Smooth muscle cell (in vitro differentiated cells): Measurements from ENCODE around the gene HMG20A. TPM values are rescaled to one million over a fixed set of nuclear protein-coding genes. Genes with fewer than 3 reads are reported as not detected.

Experiments used
- DNase-seq: peaks from one replicate; lab custom pipeline; 2025; ENCODE audit not compliant: unreplicated experiment; lab: John Stamatoyannopoulos, UW
- H2AFZ ChIP-seq: fragments of 200-600 bp; sonication (generic); 2 replicates; pipeline ENCODE4 v1.6.0; 2016; ENCODE audit warnings: antibody characterized with exemption, low read depth, mild to moderate bottlenecking
- H3F3A ChIP-seq: fragments of 200-600 bp; sonication (generic); 2 replicates; pipeline ENCODE4 v1.6.0; 2017; ENCODE audit warnings: antibody characterized with exemption, low read depth
- H3K27ac ChIP-seq: fragments of 200-600 bp; sonication (generic); 2 replicates; pipeline ENCODE4 v1.5.1; 2016; ENCODE audit warnings: low read depth, mild to moderate bottlenecking
- H3K27me3 ChIP-seq: fragments of 200-600 bp; sonication (generic); 2 replicates; pipeline ENCODE4 v1.6.1; 2016; ENCODE audit warnings: low read depth, mild to moderate bottlenecking
- H3K36me3 ChIP-seq: fragments of 200-600 bp; sonication (generic); 2 replicates; pipeline ENCODE4 v1.5.1; 2016; ENCODE audit warnings: low read depth
- H3K4me1 ChIP-seq: fragments of 200-600 bp; sonication (generic); 2 replicates; pipeline ENCODE4 v1.5.1; 2016; ENCODE audit warnings: low read depth
- H3K4me2 ChIP-seq: fragments of 200-600 bp; sonication (generic); 2 replicates; pipeline ENCODE4 v1.6.0; 2016; ENCODE audit warnings: mild to moderate bottlenecking
- H3K4me3 ChIP-seq: fragments of 200-600 bp; sonication (generic); 2 replicates; pipeline ENCODE4 v1.5.1; 2016; ENCODE audit warnings: mild to moderate bottlenecking
- H3K79me2 ChIP-seq: fragments of 200-600 bp; sonication (generic); 2 replicates; pipeline ENCODE4 v1.6.0; 2016; ENCODE audit warnings: low read depth, mild to moderate bottlenecking
- H3K9ac ChIP-seq: fragments of 200-600 bp; sonication (generic); 2 replicates; pipeline ENCODE4 v1.6.0; 2016; ENCODE audit warnings: low read depth
- H3K9me3 ChIP-seq: fragments of 200-600 bp; sonication (generic); replicated peaks from 2 replicates; pipeline ENCODE4 v1.5.1; 2016; ENCODE audit warnings: low read depth
- H4K20me1 ChIP-seq: fragments of 200-600 bp; sonication (generic); 2 replicates; pipeline ENCODE4 v1.6.0; 2016; ENCODE audit warnings: low read depth
- WGBS: methylation state at CpG from one replicate; pipeline ENCODE4 v1.1.7; 2016; ENCODE audit warnings: low lambda C conversion rate; 5-methylcytosine and 5-hydroxymethylcytosine counted together
- polyA plus RNA-seq: library from polyadenylated mRNA; unstranded; fragments of >200 nt; fragmentation: Nextera tagmentation; extraction: Ambion mirVana; gene quantifications from 2 replicates; pipeline ENCODE4 v1.2.1, GENCODE V29; 2016
- total RNA-seq: library from RNA; depleted of rRNA; stranded (reverse); fragments of >200 nt; gene quantifications from 2 replicates; pipeline ENCODE4 v1.2.3, GENCODE V29; 2014
- TF ChIP-seq, protein P1 (sequence below): fragments of 200-600 bp; sonication (generic); IDR thresholded peaks from 2 replicates; pipeline ENCODE4 v1.5.1; 2017; ENCODE audit warnings: borderline replicate concordance, mild to moderate bottlenecking, antibody characterized with exemption; ENCODE audit not compliant: insufficient read depth, poor library complexity, severe bottlenecking

HMG20A gene
- total and polyA plus RNA-seq, 2 experiments from 2014 or later, result 20.5 to 40.3 TPM

DNA sequence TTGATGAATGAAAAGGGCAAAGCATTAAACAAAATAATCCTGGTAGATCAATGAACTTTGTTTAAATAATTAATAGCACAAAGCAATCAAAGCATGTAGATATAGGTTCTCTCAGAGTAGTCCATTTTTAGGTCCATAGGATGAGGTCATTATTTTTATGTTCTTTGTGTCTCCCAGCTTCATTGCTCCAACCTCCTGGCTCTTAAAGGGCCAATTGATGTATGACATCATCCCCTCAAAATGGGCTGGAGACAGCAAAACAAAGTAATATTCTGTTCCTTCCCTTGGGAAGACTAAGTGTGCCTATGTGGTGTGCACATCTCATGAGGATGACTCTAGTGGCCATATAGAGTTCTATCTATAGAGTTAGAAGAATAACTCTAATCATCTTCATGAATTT lies 49.5 kb downstream of the HMG20A start:
- no peaks in the 10 kb centered on the region for H3K27me3 ChIP-seq
- no peak overlapping the region for H3K27ac ChIP-seq
- no peak for DNase-seq
- no peaks in the 10 kb centered on the region for H3K9me3 ChIP-seq
- H3F3A ChIP-seq, result no peaks in the 10 kb centered on the region
- TF ChIP-seq, protein P1, sequence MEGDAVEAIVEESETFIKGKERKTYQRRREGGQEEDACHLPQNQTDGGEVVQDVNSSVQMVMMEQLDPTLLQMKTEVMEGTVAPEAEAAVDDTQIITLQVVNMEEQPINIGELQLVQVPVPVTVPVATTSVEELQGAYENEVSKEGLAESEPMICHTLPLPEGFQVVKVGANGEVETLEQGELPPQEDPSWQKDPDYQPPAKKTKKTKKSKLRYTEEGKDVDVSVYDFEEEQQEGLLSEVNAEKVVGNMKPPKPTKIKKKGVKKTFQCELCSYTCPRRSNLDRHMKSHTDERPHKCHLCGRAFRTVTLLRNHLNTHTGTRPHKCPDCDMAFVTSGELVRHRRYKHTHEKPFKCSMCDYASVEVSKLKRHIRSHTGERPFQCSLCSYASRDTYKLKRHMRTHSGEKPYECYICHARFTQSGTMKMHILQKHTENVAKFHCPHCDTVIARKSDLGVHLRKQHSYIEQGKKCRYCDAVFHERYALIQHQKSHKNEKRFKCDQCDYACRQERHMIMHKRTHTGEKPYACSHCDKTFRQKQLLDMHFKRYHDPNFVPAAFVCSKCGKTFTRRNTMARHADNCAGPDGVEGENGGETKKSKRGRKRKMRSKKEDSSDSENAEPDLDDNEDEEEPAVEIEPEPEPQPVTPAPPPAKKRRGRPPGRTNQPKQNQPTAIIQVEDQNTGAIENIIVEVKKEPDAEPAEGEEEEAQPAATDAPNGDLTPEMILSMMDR, result no peak
- no peaks in the 10 kb centered on the region for H4K20me1 ChIP-seq
- H3K36me3 ChIP-seq, result peaks cover 15% of the 10 kb centered on the region
- no peak overlapping the region for H3K4me3 ChIP-seq
- H3K79me2 ChIP-seq, result no peaks in the 10 kb centered on the region
- no peak overlapping the region for H3K9ac ChIP-seq
- no peak overlapping the region for H2AFZ ChIP-seq
- no peaks in the 10 kb centered on the region for H3K4me1 ChIP-seq
- H3K4me2 ChIP-seq, result no peak overlapping the region

DNA sequence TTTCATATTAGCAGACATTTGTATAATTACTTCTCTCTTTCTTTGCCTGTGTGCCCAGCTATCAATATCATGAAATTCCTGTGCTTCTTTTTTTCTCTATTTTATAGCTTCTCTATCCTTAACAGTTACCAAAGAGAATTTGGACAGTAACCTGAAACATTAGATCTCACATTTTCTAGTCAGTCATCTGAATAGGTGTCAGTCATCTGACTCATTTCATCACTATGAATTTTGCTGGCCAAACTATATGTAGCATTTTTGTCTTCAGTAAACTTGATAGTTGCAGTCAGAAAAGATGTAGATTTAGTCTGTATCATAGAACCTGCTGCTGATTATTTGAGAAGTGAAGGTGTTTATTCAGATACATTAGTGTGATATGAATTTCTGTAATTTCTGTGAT lies 52.6 kb downstream of the HMG20A start:
- Histone ChIP-seq H3K4me2 (no peak overlapping the region), H4K20me1 (no peaks in the 10 kb centered on the region), H2AFZ (no peak overlapping the region), H3K4me3 (no peak overlapping the region), H3K79me2 (no peaks in the 10 kb centered on the region), H3K9ac (no peak overlapping the region), H3K27me3 (no peaks in the 10 kb centered on the region), H3K9me3 (no peaks in the 10 kb centered on the region), H3F3A (no peaks in the 10 kb centered on the region), H3K36me3 (peaks cover 2% of the 10 kb centered on the region), H3K27ac (no peak overlapping the region), H3K4me1 (no peaks in the 10 kb centered on the region)
- TF ChIP-seq, protein P1, result no peak
- DNase-seq, result no peak

DNA sequence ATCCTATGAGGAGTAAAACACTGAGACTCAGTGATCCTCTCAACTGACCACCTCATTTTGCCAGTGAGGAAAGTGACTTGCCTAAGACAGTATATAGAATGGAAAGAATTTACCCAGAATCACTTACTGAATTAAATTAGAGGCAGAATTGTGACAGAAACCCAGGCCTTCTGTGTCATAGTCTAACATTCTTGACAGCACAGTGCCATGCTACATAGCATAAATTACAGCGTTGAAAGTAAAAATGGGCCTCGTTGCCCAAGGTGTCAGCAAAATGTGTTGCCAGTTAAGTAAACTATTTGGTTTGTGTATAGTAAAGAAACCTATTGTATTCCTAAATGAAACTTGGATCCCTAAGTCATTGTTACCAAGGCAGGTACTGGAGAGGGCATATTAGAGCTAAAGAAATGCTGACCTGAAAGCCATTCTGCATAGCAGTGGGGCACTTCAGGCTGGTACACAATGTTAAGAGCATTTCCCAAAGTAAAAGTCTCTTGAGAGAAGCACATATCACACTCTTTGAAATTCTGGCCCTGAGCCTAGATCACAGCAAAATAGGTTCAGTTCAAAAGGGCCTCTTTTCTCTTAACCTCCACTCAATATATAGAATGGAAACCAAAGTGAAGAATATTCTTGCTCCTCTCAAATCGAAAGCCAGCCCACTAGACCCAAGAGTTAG lies 53.8 kb downstream of the HMG20A start:
- Histone ChIP-seq H3K9me3 (no peaks in the 10 kb centered on the region), H3K27me3 (no peaks in the 10 kb centered on the region), H3K4me2 (no peak overlapping the region), H4K20me1 (no peaks in the 10 kb centered on the region), H3K4me3 (no peak overlapping the region), H3F3A (no peaks in the 10 kb centered on the region), H3K9ac (no peak overlapping the region), H3K79me2 (no peaks in the 10 kb centered on the region), H2AFZ (no peak overlapping the region), H3K4me1 (no peaks in the 10 kb centered on the region), H3K27ac (no peak overlapping the region), H3K36me3 (peaks cover 2% of the 10 kb centered on the region)
- no peak for DNase-seq
- 94% methylated on average over 3 of the region's 3 CpGs for WGBS
- TF ChIP-seq, protein P1, result no peak

DNA sequence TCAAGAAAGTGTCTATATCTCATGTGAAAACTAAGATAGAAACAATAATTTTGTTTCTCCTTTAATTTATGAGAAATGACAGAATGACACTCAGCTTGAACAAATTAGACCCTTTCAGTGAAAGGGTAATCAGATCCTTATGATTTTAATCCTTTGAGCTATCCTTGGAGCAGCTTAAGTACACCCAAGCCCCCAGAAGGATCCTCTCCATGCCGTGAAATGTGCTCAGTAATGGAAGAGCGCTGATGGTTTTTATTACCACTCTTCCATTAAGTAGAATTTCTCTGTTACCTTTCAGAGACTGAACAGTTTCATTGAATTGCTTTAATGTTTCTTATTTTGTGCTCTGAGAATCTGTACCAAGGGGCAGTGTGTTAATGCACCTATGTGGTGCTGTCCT lies 54.3 kb downstream of the HMG20A start:
- Histone ChIP-seq H3K27me3 (no peaks in the 10 kb centered on the region), H3K9ac (no peak overlapping the region), H3F3A (no peaks in the 10 kb centered on the region), H3K4me1 (no peaks in the 10 kb centered on the region), H3K27ac (no peak overlapping the region), H3K36me3 (peaks cover 2% of the 10 kb centered on the region), H3K4me2 (no peak overlapping the region), H2AFZ (no peak overlapping the region), H3K4me3 (no peak overlapping the region), H4K20me1 (no peaks in the 10 kb centered on the region), H3K79me2 (no peaks in the 10 kb centered on the region), H3K9me3 (no peaks in the 10 kb centered on the region)
- no peak for DNase-seq
- TF ChIP-seq, protein P1, result no peak
- WGBS, result 91% methylated on average over 2 of the region's 2 CpGs
